Osteoblast (primary cell): ENCODE results near the gene SLC17A9. TPM values are rescaled to one million over a fixed set of nuclear protein-coding genes. Genes with fewer than 3 reads are reported as not detected.

Experiments
- DNase-seq: peaks from one replicate; pipeline ENCODE4 v3.0.0; 2011; ENCODE audit warnings: low spot score, mixed read lengths; ENCODE audit not compliant: insufficient read length; ENCODE audit errors: missing footprints
- H2AFZ ChIP-seq: 2 replicates; pipeline ENCODE4 v1.6.0; 2011; ENCODE audit warnings: mild to moderate bottlenecking, low read length
- H3K27ac ChIP-seq: 2 replicates; pipeline ENCODE4 v1.5.1; 2011; ENCODE audit warnings: mild to moderate bottlenecking, low read depth, low read length, moderate library complexity
- H3K27me3 ChIP-seq: 2 replicates; pipeline ENCODE4 v1.6.0; 2012; ENCODE audit warnings: mild to moderate bottlenecking, control low read depth, inconsistent platforms, low read length, moderate library complexity; ENCODE audit not compliant: insufficient read depth
- H3K36me3 ChIP-seq: 2 replicates; pipeline ENCODE4 v1.5.1; 2011; ENCODE audit warnings: mild to moderate bottlenecking, low read length, control low read depth, moderate library complexity; ENCODE audit not compliant: insufficient read depth
- H3K4me1 ChIP-seq: 2 replicates; pipeline ENCODE4 v1.5.1; 2011; ENCODE audit warnings: mild to moderate bottlenecking, low read length, control low read depth, moderate library complexity; ENCODE audit not compliant: insufficient read depth
- H3K4me2 ChIP-seq: 2 replicates; pipeline ENCODE4 v1.6.0; 2011; ENCODE audit warnings: mild to moderate bottlenecking, low read length; ENCODE audit not compliant: insufficient read depth
- H3K4me3 ChIP-seq: fragments of 200-600 bp; sonication (generic); 3 replicates; pipeline ENCODE4 v1.5.1; 2012; ENCODE audit warnings: mild to moderate bottlenecking, low read length, inconsistent platforms; ENCODE audit not compliant: insufficient read depth
- H3K79me2 ChIP-seq: 2 replicates; pipeline ENCODE4 v1.6.0; 2012; ENCODE audit warnings: mild to moderate bottlenecking, low read length, control low read depth, inconsistent platforms; ENCODE audit not compliant: insufficient read depth
- H3K9me3 ChIP-seq: 2 replicates; pipeline ENCODE4 v1.5.1; 2011; ENCODE audit warnings: low read depth, low read length, control low read depth
- H4K20me1 ChIP-seq: 2 replicates; pipeline ENCODE4 v1.6.0; 2012; ENCODE audit warnings: mild to moderate bottlenecking, low read length, control low read depth; ENCODE audit not compliant: insufficient read depth
- total RNA-seq: library from RNA; depleted of rRNA; stranded (reverse); fragments of >200 nt; gene quantifications from 2 replicates; pipeline ENCODE4 v1.2.3, GENCODE V29; 2012
- TF ChIP-seq, protein P1 (sequence below): IDR thresholded peaks from 2 replicates; pipeline ENCODE4 v1.5.1; 2011; ENCODE audit warnings: mild to moderate bottlenecking, low read depth, low read length, moderate library complexity; ENCODE audit errors: extremely low read depth

The SLC17A9 gene
- total RNA-seq, 1 donor = 6.5 TPM

DNA sequence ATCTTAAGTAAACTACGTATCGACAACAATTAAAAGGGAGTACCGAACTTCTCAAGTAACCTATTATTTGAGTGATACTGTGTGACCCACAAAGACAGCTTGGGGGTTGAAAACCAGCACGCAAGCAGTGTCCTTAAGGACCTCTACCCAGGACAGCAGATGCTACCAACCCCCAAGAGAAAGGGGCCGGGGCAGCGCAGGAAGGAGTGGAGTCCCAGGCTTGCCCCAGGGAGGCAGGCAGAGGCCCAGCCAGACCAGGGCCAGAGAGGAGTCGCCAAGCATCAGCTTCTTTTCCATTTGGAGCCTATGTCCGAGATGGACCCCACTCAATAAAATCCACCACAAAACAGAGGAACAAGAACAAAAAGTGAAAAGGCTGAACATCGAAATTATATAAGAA, 38.1 kb upstream of the SLC17A9 start:
- TF ChIP-seq, protein P1, sequence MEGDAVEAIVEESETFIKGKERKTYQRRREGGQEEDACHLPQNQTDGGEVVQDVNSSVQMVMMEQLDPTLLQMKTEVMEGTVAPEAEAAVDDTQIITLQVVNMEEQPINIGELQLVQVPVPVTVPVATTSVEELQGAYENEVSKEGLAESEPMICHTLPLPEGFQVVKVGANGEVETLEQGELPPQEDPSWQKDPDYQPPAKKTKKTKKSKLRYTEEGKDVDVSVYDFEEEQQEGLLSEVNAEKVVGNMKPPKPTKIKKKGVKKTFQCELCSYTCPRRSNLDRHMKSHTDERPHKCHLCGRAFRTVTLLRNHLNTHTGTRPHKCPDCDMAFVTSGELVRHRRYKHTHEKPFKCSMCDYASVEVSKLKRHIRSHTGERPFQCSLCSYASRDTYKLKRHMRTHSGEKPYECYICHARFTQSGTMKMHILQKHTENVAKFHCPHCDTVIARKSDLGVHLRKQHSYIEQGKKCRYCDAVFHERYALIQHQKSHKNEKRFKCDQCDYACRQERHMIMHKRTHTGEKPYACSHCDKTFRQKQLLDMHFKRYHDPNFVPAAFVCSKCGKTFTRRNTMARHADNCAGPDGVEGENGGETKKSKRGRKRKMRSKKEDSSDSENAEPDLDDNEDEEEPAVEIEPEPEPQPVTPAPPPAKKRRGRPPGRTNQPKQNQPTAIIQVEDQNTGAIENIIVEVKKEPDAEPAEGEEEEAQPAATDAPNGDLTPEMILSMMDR = no peak
- Histone ChIP-seq H3K27me3 (no peaks in the 10 kb centered on the region), H3K4me1 (peaks cover 13% of the 10 kb centered on the region), H3K9me3 (no peaks in the 10 kb centered on the region), H3K4me2 (no peak overlapping the region), H3K36me3 (peaks cover 37% of the 10 kb centered on the region), H3K79me2 (peaks cover 100% of the 10 kb centered on the region), H2AFZ (no peak overlapping the region), H4K20me1 (peaks cover 83% of the 10 kb centered on the region), H3K4me3 (no peak overlapping the region), H3K27ac (peak overlapping the region; percentile 55)
- peak; percentile 75 for DNase-seq

DNA sequence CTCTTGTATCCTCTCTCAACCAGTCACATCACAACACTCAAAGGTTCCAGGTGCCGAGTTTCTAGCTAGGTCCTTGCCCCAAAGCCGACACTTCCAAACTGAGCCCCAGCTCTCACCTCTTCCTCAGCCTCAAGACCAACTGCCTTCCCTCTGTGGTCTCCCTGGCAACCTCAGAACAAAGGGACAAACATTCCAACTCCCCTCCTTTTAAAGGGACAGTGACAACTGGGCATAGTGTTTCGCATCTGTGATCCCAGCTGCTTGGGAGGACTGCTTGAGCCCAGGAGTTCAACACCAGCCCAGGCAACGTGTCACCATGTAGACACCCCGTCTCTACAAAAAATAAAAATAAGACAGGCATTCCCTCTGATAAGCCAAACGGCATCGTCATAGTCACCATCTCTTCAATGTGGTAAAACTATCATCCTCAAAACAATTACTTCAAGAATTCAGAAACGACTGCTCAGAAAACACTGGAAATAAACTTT, 37.5 kb upstream of the SLC17A9 start:
- DNase-seq = peak; percentile 89
- Histone ChIP-seq H3K4me2 (peak overlapping the region; percentile 19), H3K9me3 (no peaks in the 10 kb centered on the region), H3K4me3 (no peak overlapping the region), H3K27ac (peak overlapping the region; percentile 55), H3K27me3 (no peaks in the 10 kb centered on the region), H3K4me1 (peaks cover 13% of the 10 kb centered on the region), H3K79me2 (peaks cover 100% of the 10 kb centered on the region), H4K20me1 (peaks cover 84% of the 10 kb centered on the region), H3K36me3 (peaks cover 32% of the 10 kb centered on the region), H2AFZ (no peak overlapping the region)
- TF ChIP-seq, protein P1 = no peak

DNA sequence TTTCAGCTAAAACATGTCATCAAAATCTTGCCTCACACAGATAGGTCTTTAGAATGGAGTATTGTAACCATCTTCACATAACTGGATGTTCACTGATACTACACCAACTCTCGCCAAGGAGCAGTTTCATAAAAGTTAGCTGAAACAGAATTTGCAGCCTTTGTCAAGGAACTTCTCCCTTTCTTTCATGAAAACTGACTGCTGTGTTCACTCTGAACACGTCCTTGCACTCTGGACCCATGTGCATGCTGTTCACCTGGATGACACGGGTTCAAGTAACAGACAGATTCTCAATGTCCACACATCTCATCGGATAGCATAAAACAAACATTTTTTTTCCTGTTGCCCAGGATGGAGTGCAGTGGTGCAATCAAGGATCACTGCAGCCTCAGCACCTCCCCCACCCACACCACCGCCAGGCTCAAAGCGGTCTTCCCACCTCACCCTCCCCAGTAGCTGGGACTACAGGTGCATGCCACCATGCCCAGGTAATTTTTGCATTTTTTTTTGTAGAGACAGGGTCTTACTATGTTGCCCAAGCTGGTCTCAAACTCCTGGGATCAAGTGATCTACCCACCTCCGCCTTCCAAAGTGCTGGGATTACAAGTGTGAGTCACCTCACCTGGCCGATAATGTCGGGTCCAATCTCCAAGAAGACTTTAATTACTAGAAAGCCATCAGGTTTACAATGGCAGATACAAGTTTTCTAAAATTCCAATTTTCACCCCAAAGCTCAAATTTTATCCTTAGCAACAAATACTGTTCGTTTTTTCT, 35.6 kb upstream of the SLC17A9 start:
- TF ChIP-seq, protein P1 = no peak
- H3K4me3 ChIP-seq = no peak overlapping the region
- H3K27me3 ChIP-seq = no peaks in the 10 kb centered on the region
- no peak overlapping the region for H2AFZ ChIP-seq
- no peak overlapping the region for H3K4me2 ChIP-seq
- peaks cover 83% of the 10 kb centered on the region for H4K20me1 ChIP-seq
- peaks cover 100% of the 10 kb centered on the region for H3K79me2 ChIP-seq
- no peaks in the 10 kb centered on the region for H3K9me3 ChIP-seq
- no peak overlapping the region for H3K27ac ChIP-seq
- DNase-seq = no peak
- H3K4me1 ChIP-seq = peaks cover 13% of the 10 kb centered on the region
- H3K36me3 ChIP-seq = peaks cover 13% of the 10 kb centered on the region

DNA sequence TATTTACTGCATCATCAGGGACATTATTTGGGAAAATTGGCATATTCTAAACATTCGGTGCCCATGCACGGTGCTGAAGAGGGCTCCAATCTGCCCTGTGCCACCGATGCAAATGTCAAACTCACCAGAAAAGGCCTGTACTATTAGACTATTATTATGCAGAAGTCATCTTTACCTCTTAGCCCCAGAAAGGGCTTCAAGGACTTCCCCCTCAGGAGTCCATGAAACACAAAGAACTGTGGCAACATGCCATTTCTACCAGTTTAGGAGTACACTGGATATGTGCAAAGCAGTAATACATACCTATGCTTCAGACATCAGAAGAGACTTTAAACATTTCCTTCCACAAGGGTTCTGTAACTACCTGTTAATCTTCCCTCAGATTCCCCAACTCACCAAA, 34.8 kb upstream of the SLC17A9 start:
- Histone ChIP-seq H3K4me1 (peaks cover 16% of the 10 kb centered on the region), H3K27ac (no peak overlapping the region), H3K36me3 (peaks cover 7% of the 10 kb centered on the region), H4K20me1 (peaks cover 88% of the 10 kb centered on the region), H3K27me3 (no peaks in the 10 kb centered on the region), H2AFZ (no peak overlapping the region), H3K79me2 (peaks cover 100% of the 10 kb centered on the region), H3K4me3 (no peak overlapping the region), H3K9me3 (no peaks in the 10 kb centered on the region), H3K4me2 (no peak overlapping the region)
- TF ChIP-seq, protein P1 = no peak
- DNase-seq = no peak
